Activated naive CD4-positive, alpha-beta T cell treated with anti-CD3 and anti-CD28 coated beads for 36 hours (primary cell): ENCODE results near the gene TMEM80. TPM values are rescaled to one million over a fixed set of nuclear protein-coding genes. Genes with fewer than 3 reads are reported as not detected.

Source experiments
- CTCF ChIA-PET: fragments of 350-600 bp; sonication (Branson Sonifier 250); formaldehyde crosslinking; loops from one replicate; lab custom pipeline; 2021; ENCODE audit warnings: antibody characterized with exemption; lab: Charles Lee
- DNase-seq: peaks from one replicate; pipeline ENCODE4 v3.0.0-alpha.2; 2020
- H3K27ac Mint-ChIP-seq: one replicate; pipeline ENCODE4 v1.8.0; 2021; ENCODE audit warnings: mild to moderate bottlenecking, mixed read lengths
- H3K27me3 Mint-ChIP-seq: one replicate; pipeline ENCODE4 v1.8.0; 2021; ENCODE audit warnings: low read depth, mixed read lengths
- H3K36me3 Mint-ChIP-seq: one replicate; pipeline ENCODE4 v1.8.0; 2021; ENCODE audit warnings: low read depth, mixed read lengths
- H3K4me1 Mint-ChIP-seq: one replicate; pipeline ENCODE4 v1.8.0; 2021; ENCODE audit warnings: low read depth, mixed read lengths
- H3K4me3 Mint-ChIP-seq: one replicate; pipeline ENCODE4 v1.8.0; 2021; ENCODE audit warnings: mild to moderate bottlenecking, moderate library complexity, mixed read lengths
- H3K9me3 Mint-ChIP-seq: one replicate; pipeline ENCODE4 v1.8.0; 2021; ENCODE audit warnings: mixed read lengths
- intact Hi-C: fragments of 100-400 bp; cut with micrococcal nuclease; formaldehyde crosslinking; loops from one replicate; pipeline ENCODE4 v1.15.1; 2023
- total RNA-seq, 2 experiments: library from RNA; stranded (reverse); gene quantifications; one replicate each; pipeline ENCODE4 v1.2.3, GENCODE V29; 2021

The TMEM80 gene
- total RNA-seq, 2 experiments from 2014 or later: 5.6 to 6.0 TPM

DNA sequence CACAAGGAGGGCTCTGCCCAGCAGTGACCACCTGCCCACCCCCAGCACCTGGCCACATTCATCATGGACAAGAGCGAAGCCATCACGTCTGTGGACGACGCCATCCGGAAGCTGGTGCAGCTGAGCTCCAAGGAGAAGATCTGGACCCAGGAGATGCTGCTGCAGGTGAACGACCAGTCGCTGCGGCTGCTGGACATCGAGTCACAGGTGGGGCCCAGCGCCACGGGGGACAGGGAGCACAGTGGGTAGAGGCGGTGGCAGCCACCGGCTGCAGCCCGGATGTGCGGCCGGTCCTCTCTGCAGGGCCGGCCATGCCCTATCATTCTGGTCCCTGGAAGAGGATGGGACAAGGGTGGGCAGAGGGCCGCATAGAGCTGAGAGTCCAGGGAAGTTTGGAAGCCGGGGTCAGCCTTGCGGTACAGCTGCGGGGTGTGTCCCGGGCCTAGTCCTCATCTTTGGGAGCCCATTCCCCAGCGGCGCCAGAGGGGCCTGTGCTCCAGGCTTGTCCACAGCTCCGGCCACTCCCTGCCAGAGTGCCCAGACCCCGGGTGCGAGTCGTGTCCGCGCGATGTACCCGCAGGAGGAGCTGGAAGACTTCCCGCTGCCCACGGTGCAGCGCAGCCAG lies 24.5 kb downstream of the TMEM80 start:
- Mint-ChIP-seq H3K27me3 (peaks cover 16% of the 10 kb centered on the region), H3K36me3 (no peaks in the 10 kb centered on the region), H3K4me1 (peaks cover 10% of the 10 kb centered on the region), H3K9me3 (no peaks in the 10 kb centered on the region), H3K4me3 (no peak overlapping the region), H3K27ac (no peak overlapping the region)
- CTCF ChIA-PET: interaction anchor here (0.9 kb wide), 1 partner anchor 58 kb away, joined by 3 read pairs; no protein-coding TSS in a partner anchor
- no peak for DNase-seq
- intact Hi-C loops: loop anchor here (10.0 kb wide), 2 partner anchors 415 to 515 kb away; partner anchors contain the start of genes BET1L, IFITM2 and RIC8A

DNA sequence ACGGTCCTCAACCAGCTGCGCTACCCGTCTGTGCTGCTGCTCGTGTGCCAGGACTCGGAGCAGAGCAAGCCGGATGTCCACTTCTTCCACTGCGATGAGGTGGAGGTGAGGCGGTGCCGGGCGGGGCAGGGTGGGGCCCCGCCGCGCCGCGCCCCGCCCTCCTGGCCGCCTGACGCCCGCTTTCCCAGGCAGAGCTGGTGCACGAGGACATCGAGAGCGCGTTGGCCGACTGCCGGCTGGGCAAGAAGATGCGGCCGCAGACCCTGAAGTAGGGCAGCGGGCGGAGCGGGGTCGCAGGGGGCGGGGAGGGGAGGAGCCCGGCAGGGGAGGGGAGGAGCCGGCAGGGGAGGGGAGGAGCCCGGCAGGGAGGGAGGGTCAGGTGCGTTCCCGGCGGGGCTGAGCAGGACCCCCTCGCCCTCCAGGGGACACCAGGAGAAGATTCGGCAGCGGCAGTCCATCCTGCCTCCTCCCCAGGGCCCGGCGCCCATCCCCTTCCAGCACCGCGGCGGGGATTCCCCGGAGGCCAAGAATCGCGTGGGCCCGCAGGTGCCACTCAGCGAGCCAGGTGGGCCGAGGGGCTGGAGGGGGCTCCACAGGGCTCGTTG lies 25.1 kb downstream of the TMEM80 start:
- peak; percentile 64 for DNase-seq
- H3K27ac Mint-ChIP-seq: no peak overlapping the region
- H3K4me1 Mint-ChIP-seq: peaks cover 10% of the 10 kb centered on the region
- H3K9me3 Mint-ChIP-seq: no peaks in the 10 kb centered on the region
- H3K4me3 Mint-ChIP-seq: no peak overlapping the region
- peaks cover 16% of the 10 kb centered on the region for H3K27me3 Mint-ChIP-seq
- CTCF ChIA-PET: interaction anchor here (0.9 kb wide), 1 partner anchor 59 kb away, joined by 3 read pairs; no protein-coding TSS in a partner anchor
- intact Hi-C loops: loop anchor here (10.0 kb wide), 2 partner anchors 416 to 516 kb away; partner anchors contain the start of genes BET1L, IFITM2 and RIC8A
- H3K36me3 Mint-ChIP-seq: no peaks in the 10 kb centered on the region

DNA sequence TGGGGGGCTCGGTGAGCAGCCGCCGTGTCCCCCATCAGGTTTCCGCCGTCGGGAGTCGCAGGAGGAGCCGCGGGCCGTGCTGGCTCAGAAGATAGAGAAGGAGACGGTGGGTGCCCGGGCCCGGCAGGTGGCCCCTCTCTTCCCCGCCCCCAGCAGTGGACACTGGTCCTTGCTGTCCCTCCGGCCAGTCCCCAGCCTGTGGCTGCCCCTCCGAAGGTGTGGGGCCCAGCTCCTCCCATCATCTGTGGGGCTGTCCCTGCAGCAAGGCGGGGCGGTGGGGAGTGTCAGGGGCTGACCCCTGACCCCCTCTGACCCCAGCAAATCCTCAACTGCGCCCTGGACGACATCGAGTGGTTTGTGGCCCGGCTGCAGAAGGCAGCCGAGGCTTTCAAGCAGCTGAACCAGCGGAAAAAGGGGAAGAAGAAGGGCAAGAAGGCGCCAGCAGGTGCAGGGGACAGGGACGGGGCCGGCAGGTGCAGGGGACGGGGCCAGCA lies 25.7 kb downstream of the TMEM80 start:
- CTCF ChIA-PET: interaction anchor here (1.5 to 3.7 kb wide), 3 partner anchors 10 to 167 kb away, joined by 4 to 26 read pairs (median 7); no protein-coding TSS in a partner anchor
- no peak overlapping the region for H3K27ac Mint-ChIP-seq
- no peak overlapping the region for H3K4me3 Mint-ChIP-seq
- no peaks in the 10 kb centered on the region for H3K36me3 Mint-ChIP-seq
- peaks cover 16% of the 10 kb centered on the region for H3K27me3 Mint-ChIP-seq
- intact Hi-C loops: loop anchor here (10.0 kb wide), 2 partner anchors 416 to 516 kb away; partner anchors contain the start of genes BET1L, IFITM2 and RIC8A
- no peaks in the 10 kb centered on the region for H3K9me3 Mint-ChIP-seq
- no peak for DNase-seq
- peaks cover 10% of the 10 kb centered on the region for H3K4me1 Mint-ChIP-seq

DNA sequence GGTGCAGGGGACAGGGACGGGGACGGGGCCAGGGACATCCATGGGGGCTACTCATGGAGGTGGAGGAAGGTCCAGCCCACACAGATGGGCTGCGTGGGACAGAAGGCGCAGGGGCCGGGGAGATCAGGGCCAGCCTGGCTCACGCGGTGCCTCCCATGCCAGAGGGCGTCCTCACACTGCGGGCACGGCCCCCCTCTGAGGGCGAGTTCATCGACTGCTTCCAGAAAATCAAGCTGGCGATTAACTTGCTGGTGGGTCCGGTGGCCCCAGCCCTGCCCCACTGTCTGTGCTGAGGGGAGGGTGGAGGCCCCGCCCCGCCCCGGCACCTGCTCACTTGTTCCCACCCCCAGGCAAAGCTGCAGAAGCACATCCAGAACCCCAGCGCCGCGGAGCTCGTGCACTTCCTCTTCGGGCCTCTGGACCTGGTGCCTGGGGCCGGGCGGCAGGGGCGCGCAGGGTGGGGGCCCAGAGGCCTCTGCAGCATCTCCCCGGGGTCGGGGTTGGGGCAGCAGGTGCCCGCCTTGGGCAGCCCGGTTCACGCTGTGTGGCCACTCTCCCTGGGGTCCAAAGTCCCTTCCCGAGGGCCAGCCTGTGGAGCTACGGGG lies 26.2 kb downstream of the TMEM80 start:
- CTCF ChIA-PET: interaction anchor here (1.1 to 3.7 kb wide), 8 partner anchors 10 to 167 kb away, joined by 3 to 26 read pairs (median 6); partner anchors contain the start of gene TMEM80
- H3K4me1 Mint-ChIP-seq: peaks cover 13% of the 10 kb centered on the region
- no peaks in the 10 kb centered on the region for H3K36me3 Mint-ChIP-seq
- H3K27ac Mint-ChIP-seq: no peak overlapping the region
- intact Hi-C loops: loop anchor here (2.0 to 10.0 kb wide), 3 partner anchors 75 to 517 kb away; partner anchors contain the start of genes BET1L, IFITM2 and RIC8A
- H3K27me3 Mint-ChIP-seq: peaks cover 16% of the 10 kb centered on the region
- no peak overlapping the region for H3K4me3 Mint-ChIP-seq
- H3K9me3 Mint-ChIP-seq: no peaks in the 10 kb centered on the region
- peak; percentile 54 for DNase-seq

DNA sequence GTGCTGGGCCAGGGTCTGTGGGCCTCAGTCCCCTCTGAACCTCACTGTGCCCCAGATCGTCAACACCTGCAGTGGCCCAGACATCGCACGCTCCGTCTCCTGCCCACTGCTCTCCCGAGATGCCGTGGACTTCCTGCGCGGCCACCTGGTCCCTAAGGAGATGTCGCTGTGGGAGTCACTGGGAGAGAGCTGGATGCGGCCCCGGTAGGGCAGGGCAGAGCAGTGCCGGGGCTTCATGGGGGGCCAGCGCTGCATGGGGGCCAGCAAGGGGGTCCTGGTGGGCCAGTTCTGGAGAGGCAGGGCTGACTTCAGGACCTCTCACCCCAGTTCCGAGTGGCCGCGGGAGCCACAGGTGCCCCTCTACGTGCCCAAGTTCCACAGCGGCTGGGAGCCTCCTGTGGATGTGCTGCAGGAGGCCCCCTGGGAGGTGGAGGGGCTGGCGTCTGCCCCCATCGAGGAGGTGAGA lies 26.8 kb downstream of the TMEM80 start:
- H3K27ac Mint-ChIP-seq: no peak overlapping the region
- no peaks in the 10 kb centered on the region for H3K9me3 Mint-ChIP-seq
- intact Hi-C loops: loop anchor here (2.0 to 10.0 kb wide), 3 partner anchors 74 to 518 kb away; partner anchors contain the start of genes BET1L, IFITM2 and RIC8A
- CTCF ChIA-PET: interaction anchor here (0.8 to 3.7 kb wide), 11 partner anchors 9 to 204 kb away, joined by 3 to 26 read pairs (median 4); partner anchors contain the start of gene TMEM80
- DNase-seq: no peak
- H3K36me3 Mint-ChIP-seq: no peaks in the 10 kb centered on the region
- H3K4me3 Mint-ChIP-seq: no peak overlapping the region
- H3K4me1 Mint-ChIP-seq: peaks cover 13% of the 10 kb centered on the region
- peaks cover 16% of the 10 kb centered on the region for H3K27me3 Mint-ChIP-seq

DNA sequence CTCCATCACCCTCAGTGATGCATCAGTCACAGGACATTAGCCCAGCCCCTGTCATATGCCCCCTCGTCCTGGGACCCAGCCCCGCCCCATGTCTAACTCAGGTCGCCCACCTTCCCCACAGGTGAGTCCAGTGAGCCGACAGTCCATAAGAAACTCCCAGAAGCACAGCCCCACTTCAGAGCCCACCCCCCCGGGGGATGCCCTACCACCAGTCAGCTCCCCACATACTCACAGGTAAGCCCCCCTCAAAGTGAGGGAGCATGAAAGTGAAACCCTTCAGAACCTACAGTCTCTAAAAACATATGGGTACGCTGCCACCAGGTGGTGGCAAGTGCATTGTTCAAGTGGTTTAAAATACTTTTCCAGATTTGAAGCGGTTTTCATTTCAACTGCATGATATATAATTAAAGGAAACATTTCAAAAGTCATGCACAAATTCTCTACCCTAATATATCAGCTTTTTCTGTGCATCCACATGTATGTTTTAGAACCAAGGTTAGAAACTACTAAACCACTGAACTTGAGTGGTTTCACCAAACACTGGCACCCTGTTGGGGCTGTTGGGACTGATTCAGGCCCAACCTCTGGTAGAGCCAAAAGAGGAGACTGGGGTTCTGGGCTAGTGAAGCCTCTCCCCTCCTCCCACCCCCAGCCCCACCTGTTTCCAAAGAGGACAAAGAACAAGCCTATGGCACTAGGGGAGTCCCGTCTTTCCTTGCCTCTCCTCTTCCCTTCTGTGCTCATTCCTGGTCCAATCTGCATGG lies 27.7 kb downstream of the TMEM80 start:
- H3K4me1 Mint-ChIP-seq: peaks cover 13% of the 10 kb centered on the region
- H3K36me3 Mint-ChIP-seq: no peaks in the 10 kb centered on the region
- intact Hi-C loops: loop anchor here (1.0 to 10.0 kb wide), 6 partner anchors 28 to 519 kb away; partner anchors contain the start of genes BET1L, DEAF1, IFITM2 and RIC8A
- peak overlapping the region; percentile 18 for H3K4me3 Mint-ChIP-seq
- CTCF ChIA-PET: interaction anchor here (0.8 to 3.7 kb wide), 18 partner anchors 8 to 205 kb away, joined by 3 to 26 read pairs (median 4); partner anchors contain the start of gene TMEM80
- DNase-seq: peak; percentile 70
- no peak overlapping the region for H3K27ac Mint-ChIP-seq
- peaks cover 16% of the 10 kb centered on the region for H3K27me3 Mint-ChIP-seq
- no peaks in the 10 kb centered on the region for H3K9me3 Mint-ChIP-seq

DNA sequence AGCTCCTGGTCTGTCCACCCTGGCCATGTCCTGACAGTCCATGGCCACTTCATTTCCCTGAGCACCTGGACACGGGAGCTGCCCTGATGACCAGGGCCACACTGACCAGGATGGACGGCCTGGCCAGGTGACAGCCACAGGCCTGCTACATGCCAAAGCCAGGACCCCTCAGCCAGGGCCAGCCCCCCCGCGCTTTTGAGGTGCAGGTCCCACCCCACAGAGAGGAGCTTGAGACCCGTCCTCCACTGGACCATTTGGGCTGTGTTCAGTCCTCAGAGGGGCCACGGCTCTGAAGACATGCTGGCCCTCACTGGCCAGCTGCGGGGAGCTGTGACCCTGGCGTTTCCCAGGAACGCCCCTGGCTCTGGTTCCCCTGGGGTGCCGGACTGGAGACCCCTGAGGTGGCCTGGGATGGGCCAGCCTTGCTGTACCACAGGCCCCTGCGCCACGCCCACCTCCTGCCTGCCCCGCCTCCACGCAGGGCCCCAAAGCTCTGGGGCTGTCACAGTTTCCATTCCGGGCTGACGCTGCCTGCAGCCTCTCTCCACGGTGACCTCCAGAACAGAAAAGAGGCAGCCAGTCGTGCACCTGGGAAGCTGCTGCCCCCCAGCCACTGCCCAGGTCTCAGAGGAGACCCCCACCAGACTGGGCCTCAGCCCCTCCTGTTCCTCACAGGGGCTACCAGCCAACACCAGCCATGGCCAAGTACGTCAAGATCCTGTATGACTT lies 28.6 kb downstream of the TMEM80 start:
- Mint-ChIP-seq H3K9me3 (no peaks in the 10 kb centered on the region), H3K27me3 (peaks cover 15% of the 10 kb centered on the region), H3K4me1 (peaks cover 13% of the 10 kb centered on the region), H3K4me3 (no peak overlapping the region), H3K27ac (no peak overlapping the region), H3K36me3 (no peaks in the 10 kb centered on the region)
- intact Hi-C loops: loop anchor here (10.0 kb wide), 2 partner anchors 419 to 519 kb away; partner anchors contain the start of genes BET1L, IFITM2 and RIC8A
- no peak for DNase-seq
- CTCF ChIA-PET: interaction anchor here (0.6 to 3.7 kb wide), 10 partner anchors 19 to 219 kb away, joined by 3 to 26 read pairs (median 3); no protein-coding TSS in a partner anchor

DNA sequence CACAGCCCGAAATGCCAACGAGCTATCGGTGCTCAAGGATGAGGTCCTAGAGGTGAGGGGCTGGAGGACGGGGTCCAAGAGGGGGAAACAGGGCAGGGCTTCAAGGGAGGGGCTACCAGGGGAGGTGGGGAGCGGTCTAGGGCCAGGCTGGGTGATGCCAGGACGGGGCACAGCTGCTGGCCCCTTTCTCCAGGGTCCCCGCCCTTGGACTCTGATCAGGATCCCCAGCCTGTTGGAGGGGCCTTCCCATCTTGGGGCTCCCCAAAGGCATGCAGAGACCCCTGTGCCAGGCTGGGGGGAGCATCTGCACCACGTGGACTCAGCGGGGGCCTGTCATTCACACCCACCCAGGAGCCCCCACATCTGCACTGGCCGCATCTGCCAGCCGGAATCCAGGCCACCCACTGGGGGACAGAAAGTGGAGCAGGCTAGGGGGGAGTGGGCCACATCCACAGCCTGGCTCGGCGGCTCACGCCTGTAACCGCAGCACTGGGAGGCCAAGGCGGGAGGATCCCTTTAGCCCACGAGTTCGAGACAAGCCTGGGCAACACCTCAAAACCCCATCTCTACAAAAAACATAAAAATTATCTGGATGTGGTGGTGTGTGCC lies 29.3 kb downstream of the TMEM80 start:
- Mint-ChIP-seq H3K27me3 (peaks cover 9% of the 10 kb centered on the region), H3K9me3 (no peaks in the 10 kb centered on the region)

DNA sequence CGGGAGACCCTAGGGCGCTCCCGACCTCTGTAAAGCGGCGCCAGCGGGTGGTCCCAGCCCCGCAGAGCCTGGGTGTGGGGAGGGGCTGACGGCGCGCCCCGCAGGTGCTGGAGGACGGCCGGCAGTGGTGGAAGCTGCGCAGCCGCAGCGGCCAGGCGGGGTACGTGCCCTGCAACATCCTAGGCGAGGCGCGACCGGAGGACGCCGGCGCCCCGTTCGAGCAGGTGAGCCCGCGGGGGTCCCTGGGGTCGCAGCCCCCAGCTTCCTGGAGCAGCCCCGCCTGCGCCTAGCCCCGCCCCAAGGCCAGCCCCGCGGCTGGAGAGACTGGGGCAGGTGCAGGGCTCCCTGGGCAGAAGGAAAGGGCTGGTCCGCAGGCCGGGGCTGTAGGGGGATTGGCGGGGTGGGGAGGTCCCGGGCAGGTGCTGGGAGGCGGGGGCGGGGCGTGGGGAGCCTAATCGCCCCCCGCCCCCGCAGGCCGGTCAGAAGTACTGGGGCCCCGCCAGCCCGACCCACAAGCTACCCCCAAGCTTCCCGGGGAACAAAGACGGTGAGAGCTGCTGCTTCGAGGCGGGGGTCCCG lies 30.1 kb downstream of the TMEM80 start:
- Mint-ChIP-seq H3K36me3 (no peaks in the 10 kb centered on the region), H3K27ac (no peak overlapping the region), H3K4me3 (peak overlapping the region; percentile 62), H3K27me3 (peaks cover 7% of the 10 kb centered on the region), H3K4me1 (peaks cover 13% of the 10 kb centered on the region), H3K9me3 (no peaks in the 10 kb centered on the region)
- intact Hi-C loops: loop anchor here (1.0 to 10.0 kb wide), 3 partner anchors 22 to 521 kb away; partner anchors contain the start of genes BET1L, IFITM2, RIC8A and TALDO1
- no peak for DNase-seq
- CTCF ChIA-PET: interaction anchor here (0.6 to 2.6 kb wide), 13 partner anchors 13 to 170 kb away, joined by 3 to 21 read pairs (median 4); partner anchors contain the start of gene TMEM80

More for the DNA sequence above, 29.3 kb downstream of the TMEM80 start:
- peak overlapping the region; percentile 52 for H3K4me3 Mint-ChIP-seq
- H3K36me3 Mint-ChIP-seq: no peaks in the 10 kb centered on the region
- DNase-seq: no peak
- H3K4me1 Mint-ChIP-seq: peaks cover 13% of the 10 kb centered on the region
- CTCF ChIA-PET: interaction anchor here (0.8 to 3.7 kb wide), 10 partner anchors 14 to 170 kb away, joined by 3 to 26 read pairs (median 6); no protein-coding TSS in a partner anchor
- H3K27ac Mint-ChIP-seq: no peak overlapping the region
- intact Hi-C loops: loop anchor here (10.0 kb wide), 2 partner anchors 420 to 520 kb away; partner anchors contain the start of genes BET1L, IFITM2 and RIC8A
